GM23248 (cell line): Measurements from ENCODE around the gene AQR.

ENCODE experiments used
- EZH2 ChIP-seq: fragments of 200-600 bp; sonication (generic); IDR thresholded peaks from 2 replicates; pipeline ENCODE4 v1.6.1; 2018; ENCODE audit warnings: antibody characterized with exemption, mild to moderate bottlenecking; ENCODE audit not compliant: insufficient read depth, poor library complexity, severe bottlenecking
- EZH2phosphoT487 ChIP-seq: fragments of 200-600 bp; sonication (generic); IDR thresholded peaks from 2 replicates; pipeline ENCODE4 v1.6.1; 2018; ENCODE audit warnings: antibody characterized with exemption, moderate library complexity, mild to moderate bottlenecking, low read depth; ENCODE audit not compliant: insufficient read depth

DNA sequence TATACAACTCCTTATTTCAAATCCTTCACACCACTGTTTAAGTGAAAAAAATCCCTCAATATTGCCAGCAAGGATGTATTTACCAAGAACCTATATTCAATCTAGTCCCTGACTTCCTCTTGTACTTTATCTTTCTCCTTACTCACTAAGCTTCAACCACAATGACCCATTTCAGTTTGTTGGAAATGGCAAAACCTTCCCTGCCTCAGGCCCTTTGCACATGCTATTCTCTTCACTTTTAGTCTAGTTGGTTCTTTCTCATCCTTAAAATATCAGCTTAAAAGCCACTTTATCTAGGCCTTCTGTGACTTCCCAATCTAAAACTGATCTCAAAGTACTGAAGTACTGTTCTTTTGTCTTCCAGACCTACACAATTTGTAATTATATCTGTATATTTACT lies 92.9 kb downstream of the AQR start:
- TF ChIP-seq EZH2 (no peak), EZH2phosphoT487 (no peak)
